Adrenal gland (tissue), 12 donors: ENCODE measurements around the gene GNAQ. TPM values are rescaled to one million over a fixed set of nuclear protein-coding genes. Genes with fewer than 3 reads are reported as not detected.

Source experiments
- DNase-seq, 7 donors: peaks; one replicate each; pipeline ENCODE4 v3.0.0-alpha.2; 2019 to 2020
- H3K27ac ChIP-seq, 5 donors: fragments of 200-600 bp; sonication (generic) in 4 of 5; 1 replicate in 3 of 5; 2 replicates in 2 of 5; pipeline versions ENCODE4 v1.5.1 to v1.8.0; 2016 to 2020; ENCODE audit warnings: mild to moderate bottlenecking in 1 of 5
- H3K27me3 ChIP-seq: fragments of 200-600 bp; 2 replicates; pipeline ENCODE4 v1.8.0; 2021
- H3K36me3 ChIP-seq, 2 donors: fragments of 200-600 bp; replicated peaks in 1 of 2; 1 replicate in 1 of 2; 2 replicates in 1 of 2; pipeline versions ENCODE4 v1.5.1 to v1.8.0; 2018 to 2022
- H3K4me1 ChIP-seq, 2 donors: fragments of 200-600 bp; replicated peaks in 1 of 2; 1 replicate in 1 of 2; 2 replicates in 1 of 2; pipeline versions ENCODE4 v1.5.1 to v1.8.0; 2018 to 2021
- H3K4me3 ChIP-seq, 4 donors: fragments of 200-600 bp; sonication (generic) in 3 of 4; one replicate each; pipeline ENCODE4 v1.5.1; 2016 to 2018
- H3K9me3 ChIP-seq, 3 donors: fragments of 200-600 bp; sonication (generic) in 1 of 3; replicated peaks in 1 of 3; 1 replicate in 2 of 3; 2 replicates in 1 of 3; pipeline versions ENCODE4 v1.5.1 to v1.8.0; 2016 to 2021
- CTCF ChIP-seq, 6 experiments: fragments of 450-650 bp in 4 of 6; fragments of 200-600 bp in 2 of 6; sonication (generic) in 1 of 6; IDR thresholded peaks; 1 replicate in 5 of 6; 2 replicates in 1 of 6; pipeline versions ENCODE4 v1.5.1 to v1.8.0; 2016 to 2021; ENCODE audit warnings: antibody characterized with exemption in 6 of 6, mild to moderate bottlenecking in 2 of 6, moderate library complexity in 1 of 6
- POLR2A ChIP-seq, 2 donors: fragments of 450-650 bp; IDR thresholded peaks; one replicate each; pipeline ENCODE4 v1.6.1; 2017; ENCODE audit warnings: antibody characterized with exemption in 2 of 2, mild to moderate bottlenecking in 2 of 2, moderate library complexity in 1 of 2
- WGBS, 4 donors: extraction: QIAGEN DNeasy Blood & Tissue Kit in 2 of 4; methylation state at CpG; one replicate each; pipeline versions ENCODE4 v1.1.5 to v1.1.7; 2013 to 2017; 5-methylcytosine and 5-hydroxymethylcytosine counted together
- intact Hi-C, 2 donors: fragments of 100-400 bp; cut with DNase I; formaldehyde crosslinking; loops; one replicate each; pipeline versions ENCODE4 v1.14.1 to v1.15.0; 2022 to 2023
- polyA plus RNA-seq, 3 donors: library from polyadenylated mRNA; stranded (reverse); fragments of 200-250 nt in 2 of 3; fragments of 350-450 nt in 1 of 3; fragmentation: Illumina TruSeq in 1 of 3; extraction: RNeasy Lipid Tissue Mini Kit (QIAGEN cat#74804) in 1 of 3; gene quantifications; one replicate each; pipeline ENCODE4 v1.2.3, GENCODE V29; 2013 to 2014
- total RNA-seq, 9 donors: library from RNA; depleted of rRNA in 4 of 9; stranded (reverse); fragments of >200 nt in 4 of 9; fragments of 120-200 nt in 1 of 9; fragmentation: NEBNext Ultra II Directional in 1 of 9; extraction: Animal tissue kit (Norgen Biotek cat#: 25700) in 1 of 9; gene quantifications; one replicate each; pipeline versions ENCODE4 v1.1.0 to v1.2.4, GENCODE V29; 2013 to 2023
- donor health status: healthy with polysubstance abuse.
- donor health status: Bipolar disorder and iron deficiency.
- donor health status: DM: yes; HTN: yes; CAD: no.
- donor health status: DM: no; HTN: no; CAD: no.
- donor health status: DM: no; HTN: no; CAD: no.
- donor health status: DM: yes; HTN: yes; CAD: no.

GNAQ gene
- total and polyA plus RNA-seq, 12 donors: 15.8 to 71.7 (median 45.1) TPM

DNA sequence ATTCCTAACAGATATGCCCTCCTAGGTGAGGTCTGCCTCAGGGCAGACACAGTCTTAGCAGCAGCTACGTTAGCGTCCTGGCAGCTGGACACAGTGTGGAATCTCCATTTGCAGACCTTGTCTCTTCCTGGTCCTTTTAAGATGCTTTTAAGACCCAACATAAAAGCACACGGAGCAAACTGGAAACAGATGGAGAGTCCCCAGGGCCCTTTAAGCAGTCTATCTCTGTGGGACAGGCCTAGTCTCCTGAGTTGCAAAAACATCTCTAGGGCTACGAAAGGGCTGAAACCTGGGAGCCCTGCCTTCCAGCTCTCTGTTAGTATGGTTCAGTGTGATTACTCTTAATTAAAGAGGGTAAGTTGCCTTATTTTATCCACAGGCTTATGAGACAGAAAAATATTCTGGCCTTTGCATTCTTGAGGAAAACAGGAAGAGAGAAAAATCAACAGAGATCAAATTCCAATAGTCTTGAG lies 317.5 kb downstream of the GNAQ start:
- TF ChIP-seq CTCF (IDR thresholded peaks at IDR 0.05): no peak
- TF ChIP-seq POLR2A (IDR thresholded peaks at IDR 0.05): no peak

GRCh38 chr9:77712533-77713130 lies 319.0 kb downstream of the GNAQ start:
- no peak overlapping the region for H3K4me3 ChIP-seq
- TF ChIP-seq CTCF (IDR thresholded peaks at IDR 0.05): no peak
- WGBS, 4 donors: 65 to 68% (median 68%) methylated on average over 9 of the region's 9 CpGs
- H3K27ac ChIP-seq: no peak overlapping the region
- DNase-seq: no peak
- H3K36me3 ChIP-seq: no peaks in the 10 kb centered on the region
- intact Hi-C loops: no loop called here
- H3K4me1 ChIP-seq: no peaks in the 10 kb centered on the region
- no peaks in the 10 kb centered on the region for H3K9me3 ChIP-seq
- H3K27me3 ChIP-seq: no peaks in the 10 kb centered on the region

More for the DNA sequence above, 317.5 kb downstream of the GNAQ start:
- Histone ChIP-seq H3K36me3 (no peaks in the 10 kb centered on the region), H3K4me1 (no peaks in the 10 kb centered on the region), H3K27me3 (no peaks in the 10 kb centered on the region), H3K4me3 (no peak overlapping the region), H3K9me3 (no peaks in the 10 kb centered on the region), H3K27ac (no peak overlapping the region)
- DNase-seq: no peak
- 70 to 73% (median 72%) methylated on average over 3 to 4 of the region's 4 CpGs for WGBS, 4 donors
- intact Hi-C loops: no loop called here

- intact Hi-C loops: no loop called here
- Histone ChIP-seq H3K27me3 (no peaks in the 10 kb centered on the region), H3K27ac (no peak overlapping the region), H3K9me3 (no peaks in the 10 kb centered on the region), H3K4me1 (no peaks in the 10 kb centered on the region), H3K4me3 (no peak overlapping the region), H3K36me3 (no peaks in the 10 kb centered on the region)
- TF ChIP-seq CTCF (IDR thresholded peaks at IDR 0.05) (no peak), POLR2A (IDR thresholded peaks at IDR 0.05) (no peak)
- WGBS, 4 donors: 79 to 97% (median 85%) methylated on average over 1 of the region's 1 CpG
- DNase-seq: no peak
Observed at GRCh38 chr9:77710965-77711648, 320.5 kb downstream of the GNAQ start.

DNA sequence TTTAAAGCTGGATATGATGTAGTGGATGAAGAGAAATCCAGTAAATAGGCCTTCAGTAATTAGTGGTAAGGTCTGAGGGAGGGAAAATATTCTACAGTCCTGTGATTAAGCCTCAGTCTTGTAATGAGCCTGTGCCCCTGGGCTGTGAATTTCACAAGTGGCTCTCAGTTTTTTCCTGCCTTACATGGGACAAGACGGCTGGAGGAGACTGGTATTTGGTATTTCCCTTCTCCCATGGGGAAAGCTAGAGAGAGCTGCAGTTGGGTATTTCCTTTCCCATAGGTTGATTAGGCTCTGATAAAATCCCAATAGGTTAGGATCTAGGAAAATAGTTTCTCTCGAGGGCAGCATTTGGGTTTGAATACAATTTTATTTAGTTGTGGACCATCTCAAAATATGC lies 321.3 kb downstream of the GNAQ start:
- Histone ChIP-seq H3K36me3 (no peaks in the 10 kb centered on the region), H3K4me1 (no peaks in the 10 kb centered on the region), H3K9me3 (no peaks in the 10 kb centered on the region), H3K4me3 (no peak overlapping the region), H3K27ac (no peak overlapping the region), H3K27me3 (no peaks in the 10 kb centered on the region)
- intact Hi-C loops: no loop called here
- 75 to 87% (median 82%) methylated on average over 2 of the region's 2 CpGs for WGBS, 4 donors
- no peak for TF ChIP-seq CTCF (IDR thresholded peaks at IDR 0.05)
- TF ChIP-seq POLR2A (IDR thresholded peaks at IDR 0.05): no peak
- DNase-seq: no peak
